Gastrocnemius medialis (tissue), 4 donors: ENCODE data around the gene ATF7. TPM values are rescaled to one million over a fixed set of nuclear protein-coding genes. Genes with fewer than 3 reads are reported as not detected.

Experiments used
- ATAC-seq, 2 donors: fragments of 150-250 bp; one replicate each; pipeline ENCODE4 v1.9.1; 2016
- DNase-seq, 2 donors: peaks; one replicate each; pipeline ENCODE4 v3.0.0-alpha.2; 2019
- H3K27ac ChIP-seq, 4 donors: fragments of 200-600 bp; sonication (generic); 1 replicate in 1 of 4; 2 replicates in 3 of 4; pipeline ENCODE4 v1.5.1; 2016 to 2018; ENCODE audit warnings: mild to moderate bottlenecking in 2 of 4, moderate library complexity in 1 of 4
- H3K27me3 ChIP-seq, 3 donors: fragments of 200-600 bp; sonication (generic) in 2 of 3; 1 replicate in 1 of 3; 2 replicates in 2 of 3; pipeline versions ENCODE4 v1.5.1 to v1.6.0; 2016 to 2019; ENCODE audit warnings: mild to moderate bottlenecking in 1 of 3, moderate library complexity in 1 of 3
- H3K36me3 ChIP-seq, 2 donors: fragments of 200-600 bp; sonication (generic) in 1 of 2; one replicate each; pipeline ENCODE4 v1.5.1; 2017 to 2018
- H3K4me1 ChIP-seq, 2 donors: fragments of 200-600 bp; sonication (generic) in 1 of 2; one replicate each; pipeline ENCODE4 v1.5.1; 2016 to 2017; ENCODE audit warnings: mild to moderate bottlenecking in 2 of 2
- H3K4me3 ChIP-seq, 4 donors: fragments of 200-600 bp; sonication (generic) in 3 of 4; 1 replicate in 1 of 4; 2 replicates in 3 of 4; pipeline ENCODE4 v1.5.1; 2016 to 2019; ENCODE audit warnings: mild to moderate bottlenecking in 2 of 4
- H3K9me3 ChIP-seq, 3 donors: fragments of 200-600 bp; sonication (generic) in 2 of 3; 1 replicate in 1 of 3; 2 replicates in 2 of 3; pipeline ENCODE4 v1.5.1; 2016 to 2019
- POLR2A ChIP-seq, 2 donors: fragments of 450-650 bp; IDR thresholded peaks; one replicate each; pipeline ENCODE4 v1.6.1; 2017; ENCODE audit warnings: antibody characterized with exemption in 2 of 2, mild to moderate bottlenecking in 2 of 2, moderate library complexity in 2 of 2
- in situ Hi-C, 4 donors: fragments of 200-750 bp; cut with MboI; loops; one replicate each; pipeline versions ENCODE4 v1.15.0 to v1.8.0; 2017; ENCODE audit warnings: low sequenced_read_pairs in 4 of 4
- intact Hi-C: fragments of 100-400 bp; cut with DNase I; formaldehyde crosslinking; loops from one replicate; pipeline ENCODE4 v1.15.1; 2023; ENCODE audit warnings: low total_unique reads
- total RNA-seq, 4 donors: library from RNA; depleted of rRNA; stranded (reverse); fragments of >200 nt; gene quantifications; one replicate each; pipeline versions ENCODE4 v1.1.0 to v1.2.3, GENCODE V29; 2016
- TF ChIP-seq, protein P1 (sequence below), 5 experiments: fragments of 450-650 bp in 3 of 5; fragments of 200-600 bp in 2 of 5; sonication (generic) in 2 of 5; IDR thresholded peaks in 4 of 5; conservative IDR thresholded peaks in 1 of 5; 1 replicate in 4 of 5; 2 replicates in 1 of 5; pipeline ENCODE4 v1.5.1; 2016 to 2019; ENCODE audit warnings: antibody characterized with exemption in 5 of 5, mild to moderate bottlenecking in 3 of 5, moderate library complexity in 3 of 5

ATF7 gene
- total RNA-seq, 4 donors from 2014 or later: 21.9 to 47.9 (median 26.3) TPM

DNA sequence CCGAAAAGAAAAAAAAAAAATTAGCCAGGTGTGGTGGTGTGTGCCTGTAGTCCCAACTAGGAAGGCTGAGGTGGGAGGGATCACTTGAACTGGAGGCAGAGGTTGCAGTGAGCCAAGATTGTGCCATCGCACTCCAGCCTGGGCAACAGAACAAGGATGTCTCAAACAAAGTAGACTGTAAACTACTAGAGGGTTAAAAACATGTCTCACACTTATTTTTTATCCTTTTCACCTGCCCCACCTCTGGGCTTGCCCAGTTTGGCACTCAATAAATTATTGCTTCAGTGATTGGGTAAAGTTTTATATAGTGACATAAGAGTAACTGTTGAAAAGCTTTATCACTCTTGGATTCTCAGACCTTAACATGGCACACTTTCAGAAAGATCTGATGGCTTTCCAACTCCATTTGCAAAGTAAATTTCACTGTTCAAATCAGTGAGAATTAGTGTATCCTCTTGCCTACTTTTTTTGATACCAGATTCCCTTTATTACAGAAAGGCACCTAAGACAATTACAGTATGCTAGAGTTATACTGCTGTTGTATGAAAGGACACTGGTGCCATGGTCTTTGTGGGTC is 62.6 kb downstream of the ATF7 start:
- TF ChIP-seq, protein P1, sequence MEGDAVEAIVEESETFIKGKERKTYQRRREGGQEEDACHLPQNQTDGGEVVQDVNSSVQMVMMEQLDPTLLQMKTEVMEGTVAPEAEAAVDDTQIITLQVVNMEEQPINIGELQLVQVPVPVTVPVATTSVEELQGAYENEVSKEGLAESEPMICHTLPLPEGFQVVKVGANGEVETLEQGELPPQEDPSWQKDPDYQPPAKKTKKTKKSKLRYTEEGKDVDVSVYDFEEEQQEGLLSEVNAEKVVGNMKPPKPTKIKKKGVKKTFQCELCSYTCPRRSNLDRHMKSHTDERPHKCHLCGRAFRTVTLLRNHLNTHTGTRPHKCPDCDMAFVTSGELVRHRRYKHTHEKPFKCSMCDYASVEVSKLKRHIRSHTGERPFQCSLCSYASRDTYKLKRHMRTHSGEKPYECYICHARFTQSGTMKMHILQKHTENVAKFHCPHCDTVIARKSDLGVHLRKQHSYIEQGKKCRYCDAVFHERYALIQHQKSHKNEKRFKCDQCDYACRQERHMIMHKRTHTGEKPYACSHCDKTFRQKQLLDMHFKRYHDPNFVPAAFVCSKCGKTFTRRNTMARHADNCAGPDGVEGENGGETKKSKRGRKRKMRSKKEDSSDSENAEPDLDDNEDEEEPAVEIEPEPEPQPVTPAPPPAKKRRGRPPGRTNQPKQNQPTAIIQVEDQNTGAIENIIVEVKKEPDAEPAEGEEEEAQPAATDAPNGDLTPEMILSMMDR (IDR thresholded peaks at IDR 0.05 in 4 of 5, conservative IDR thresholded peaks at IDR 0.05 in 1 of 5): no peak
- TF ChIP-seq POLR2A (IDR thresholded peaks at IDR 0.05): no peak
- in situ Hi-C loops: no loop called here
- intact Hi-C loops: no loop called here
- peak in 1 of 2 donors; percentile 42 for DNase-seq
- H3K4me3 ChIP-seq: no peak overlapping the region
- peaks cover 22 to 38% of the 10 kb centered on the region in 2 donors for H3K4me1 ChIP-seq
- H3K9me3 ChIP-seq: no peaks in the 10 kb centered on the region
- H3K27ac ChIP-seq: peak overlapping the region in 3 of 4 donors; percentile 5 to 57 (median 49)
- H3K36me3 ChIP-seq: no peaks in the 10 kb centered on the region
- H3K27me3 ChIP-seq: no peaks in the 10 kb centered on the region
- peak in 1 of 2 donors; percentile 63 for ATAC-seq

GRCh38 chr12:53561590-53561953 is 64.6 kb downstream of the ATF7 start:
- no peak overlapping the region for H3K4me3 ChIP-seq
- no peak for DNase-seq
- intact Hi-C loops (no loop called here), in situ Hi-C loops (no loop called here)
- H3K4me1 ChIP-seq: peaks cover 27 to 32% of the 10 kb centered on the region in 2 donors
- no peaks in the 10 kb centered on the region for H3K36me3 ChIP-seq
- ATAC-seq: no peak
- no peak for TF ChIP-seq POLR2A (IDR thresholded peaks at IDR 0.05)
- TF ChIP-seq, protein P1 (IDR thresholded peaks at IDR 0.05 in 4 of 5, conservative IDR thresholded peaks at IDR 0.05 in 1 of 5): no peak
- H3K27me3 ChIP-seq: no peaks in the 10 kb centered on the region
- H3K27ac ChIP-seq: no peak overlapping the region
- H3K9me3 ChIP-seq: no peaks in the 10 kb centered on the region

- no peak overlapping the region for H3K27ac ChIP-seq
These were observed 65.1 kb downstream of the ATF7 start for GRCh38 chr12:53560912-53561589.

DNA sequence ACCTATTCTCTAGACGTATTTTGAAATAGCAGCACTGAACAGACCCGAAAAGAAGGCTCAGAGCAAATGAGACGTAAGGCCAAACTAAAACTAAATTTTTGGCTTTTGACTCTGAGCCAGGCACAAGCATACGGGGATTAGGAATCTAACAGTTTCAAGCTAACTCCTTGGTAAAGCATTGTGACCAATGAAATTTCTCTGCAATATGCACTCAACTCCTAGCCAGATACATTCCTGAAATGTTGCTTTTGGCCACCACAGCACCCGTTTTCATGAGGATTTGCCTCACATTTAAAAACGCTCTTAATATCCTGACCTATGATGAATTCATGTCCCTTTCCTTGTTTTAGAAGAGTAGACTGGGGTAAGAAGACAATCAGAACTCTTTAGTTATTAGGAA is 65.8 kb downstream of the ATF7 start:
- in situ Hi-C loops: no loop called here
- Histone ChIP-seq H3K36me3 (no peaks in the 10 kb centered on the region), H3K27ac (no peak overlapping the region), H3K9me3 (no peaks in the 10 kb centered on the region), H3K4me3 (no peak overlapping the region), H3K4me1 (peaks cover 23 to 29% of the 10 kb centered on the region in 2 donors), H3K27me3 (no peaks in the 10 kb centered on the region)
- no peak for TF ChIP-seq POLR2A (IDR thresholded peaks at IDR 0.05)
- TF ChIP-seq, protein P1 (IDR thresholded peaks at IDR 0.05 in 4 of 5, conservative IDR thresholded peaks at IDR 0.05 in 1 of 5): no peak
- ATAC-seq: no peak
- intact Hi-C loops: no loop called here
- no peak for DNase-seq

More at GRCh38 chr12:53560912-53561589, 65.1 kb downstream of the ATF7 start:
- H3K27me3 ChIP-seq: no peaks in the 10 kb centered on the region
- no peak overlapping the region for H3K4me3 ChIP-seq
- H3K9me3 ChIP-seq: no peaks in the 10 kb centered on the region
- H3K36me3 ChIP-seq: no peaks in the 10 kb centered on the region
- peaks cover 27 to 32% of the 10 kb centered on the region in 2 donors for H3K4me1 ChIP-seq
- intact Hi-C loops (no loop called here), in situ Hi-C loops (no loop called here)
- no peak for ATAC-seq
- DNase-seq: no peak
- no peak for TF ChIP-seq POLR2A (IDR thresholded peaks at IDR 0.05)
- TF ChIP-seq, protein P1 (IDR thresholded peaks at IDR 0.05 in 4 of 5, conservative IDR thresholded peaks at IDR 0.05 in 1 of 5): no peak
